Spleen (tissue), 7 donors: ENCODE data around the gene CD53.

Experiments used
- CTCF ChIP-seq, 11 experiments: fragments of 200-600 bp in 7 of 11; fragments of 450-650 bp in 4 of 11; sonication (generic) in 4 of 11; IDR thresholded peaks in 8 of 11; conservative IDR thresholded peaks in 3 of 11; 1 replicate in 7 of 11; 2 replicates in 4 of 11; pipeline versions ENCODE4 v1.4.0 to v1.8.0; 2016 to 2021; ENCODE audit warnings: antibody characterized with exemption in 11 of 11, inconsistent platforms in 4 of 11, mild to moderate bottlenecking in 1 of 11
- POLR2A ChIP-seq, 3 donors: fragments of 450-650 bp; IDR thresholded peaks; one replicate each; pipeline ENCODE4 v1.5.1; 2017; ENCODE audit warnings: antibody characterized with exemption in 3 of 3, mild to moderate bottlenecking in 1 of 3
- donor health status: DM: no; HTN: no; CAD: no; lungs with moderate emphysema.
- donor health status: DM: no; HTN: no; CAD: no.
- donor health status: DM: no; HTN: no; CAD: no.

GRCh38 chr1:110880708-110881374, 7.9 kb downstream of the CD53 start:
- TF ChIP-seq CTCF (IDR thresholded peaks at IDR 0.05 in 8 of 11, conservative IDR thresholded peaks at IDR 0.05 in 3 of 11) (no peak), POLR2A (IDR thresholded peaks at IDR 0.05) (no peak)
